K562 (cell line): ENCODE measurements around the gene UGT1A10. TPM values are rescaled to one million over a fixed set of nuclear protein-coding genes. Genes with fewer than 3 reads are reported as not detected.

Experiments used
- ATAC-seq: fragments of 200-7000 bp; cut with Tn5 transposase; 3 replicates; pipeline ENCODE4 v1.9.1; 2020; ENCODE audit warnings: moderate library complexity
- BruUV-seq: library from RNA; stranded (reverse); fragments of 400-500 nt; replicated peaks from 2 replicates; lab custom pipeline; 2021; lab: Mats Ljungman, UMichigan
- CTCF ChIA-PET: fragments of 300-600 bp; formaldehyde crosslinking; extraction: SDS; loops from one replicate; lab custom pipeline; 2021; ENCODE audit warnings: low intra/inter-chr PET ratio; lab: Yijun Ruan, JAX
- POLR2A ChIA-PET: fragments of 300-600, 350-650 bp; sonication (Branson Sonifier 250); formaldehyde crosslinking; extraction: SDS; loops from one replicate; lab custom pipeline; 2021; ENCODE audit warnings: antibody characterized with exemption, inconsistent platforms; lab: Yijun Ruan, JAX
- DNase-seq, 4 experiments: peaks; one replicate each; pipeline versions ENCODE4 v3.0.0 to v3.0.0-alpha.2; 2011 to 2018; ENCODE audit warnings: low spot score in 3 of 4, mixed read lengths in 3 of 4; ENCODE audit errors: extremely low read depth in 1 of 4
- FAIRE-seq: peaks from 2 replicates; lab custom pipeline; 2011; peaks lifted over from hg19 to GRCh38; lab: Jason Lieb, UNC
- H2AFZ ChIP-seq: 2 replicates; pipeline ENCODE4 v1.6.0; 2011; ENCODE audit warnings: low read depth, low read length, control low read depth, inconsistent platforms
- H3K27ac ChIP-seq: fragments of 200-600 bp; 3 replicates; pipeline ENCODE4 v1.8.0; 2011; ENCODE audit warnings: low read depth, mild to moderate bottlenecking, control low read depth, inconsistent platforms, low read length, moderate library complexity, mixed read lengths; ENCODE audit errors: extremely low read depth
- H3K27me3 ChIP-seq, 2 experiments: fragments of 300-600 bp in 1 of 2; 2 replicates in 1 of 2; 3 replicates in 1 of 2; pipeline versions ENCODE4 v1.6.0 to v1.8.0; 2011; ENCODE audit warnings: inconsistent platforms in 2 of 2, low read length in 2 of 2, mild to moderate bottlenecking in 1 of 2, mixed read lengths in 1 of 2, moderate library complexity in 1 of 2; ENCODE audit not compliant: control insufficient read depth in 2 of 2, insufficient read depth in 2 of 2
- H3K36me3 ChIP-seq: fragments of 300-600 bp; 3 replicates; pipeline ENCODE4 v1.8.0; 2011; ENCODE audit warnings: mild to moderate bottlenecking, low read length, inconsistent platforms; ENCODE audit not compliant: control insufficient read depth, insufficient read depth
- H3K4me1 ChIP-seq, 2 experiments: fragments of 200-600 bp in 1 of 2; replicated peaks in 1 of 2; 2 replicates in 1 of 2; 3 replicates in 1 of 2; pipeline versions ENCODE4 v1.5.1 to v1.8.0; 2011; ENCODE audit warnings: inconsistent platforms in 2 of 2, low read length in 2 of 2, mild to moderate bottlenecking in 1 of 2, mixed read lengths in 1 of 2, moderate library complexity in 1 of 2; ENCODE audit not compliant: control insufficient read depth in 2 of 2, insufficient read depth in 2 of 2
- H3K4me2 ChIP-seq: 2 replicates; pipeline ENCODE4 v1.6.1; 2011; ENCODE audit warnings: low read length, control low read depth, inconsistent platforms, mixed read lengths; ENCODE audit not compliant: insufficient read depth
- H3K4me3 ChIP-seq: fragments of 200-600 bp; sonication (generic), shearing (Covaris generic); 2 replicates; pipeline ENCODE4 v1.5.1; 2016; ENCODE audit warnings: control low read depth, inconsistent platforms
- H3K79me2 ChIP-seq: fragments of 200-600 bp; 3 replicates; pipeline ENCODE4 v1.8.0; 2011; ENCODE audit warnings: low read length, inconsistent platforms; ENCODE audit not compliant: control insufficient read depth, insufficient read depth
- H3K9ac ChIP-seq, 2 experiments: 2 replicates each; pipeline versions ENCODE4 v1.6.0 to v1.6.1; 2011; ENCODE audit warnings: low read depth in 2 of 2, low read length in 2 of 2, control low read depth in 1 of 2, inconsistent platforms in 1 of 2, mild to moderate bottlenecking in 1 of 2, mixed read lengths in 1 of 2; ENCODE audit not compliant: insufficient read depth in 1 of 2
- H3K9me1 ChIP-seq: one replicate; pipeline ENCODE4 v1.6.0; 2011; ENCODE audit warnings: inconsistent platforms, mild to moderate bottlenecking, low read length, moderate library complexity; ENCODE audit not compliant: control insufficient read depth, insufficient read depth
- H3K9me3 ChIP-seq: replicated peaks from 2 replicates; pipeline ENCODE4 v1.5.1; 2011; ENCODE audit warnings: low read depth, low read length, inconsistent platforms; ENCODE audit not compliant: control insufficient read depth, insufficient read depth
- H4K20me1 ChIP-seq: replicated peaks from 2 replicates; pipeline ENCODE4 v1.6.1; 2011; ENCODE audit warnings: low read length, inconsistent platforms, mixed read lengths; ENCODE audit not compliant: control insufficient read depth, insufficient read depth
- EGR1 ChIP-seq: fragments of 450-650 bp; conservative IDR thresholded peaks from 2 replicates; pipeline ENCODE4 v1.6.1; 2017; ENCODE audit warnings: mild to moderate bottlenecking
- NBN ChIP-seq: fragments of 450-650 bp; IDR thresholded peaks from 2 replicates; pipeline ENCODE4 v1.6.1; 2016; ENCODE audit warnings: low read depth, mild to moderate bottlenecking
- TAL1 ChIP-seq: fragments of 450-650 bp; IDR thresholded peaks from 2 replicates; pipeline ENCODE4 v1.6.1; 2016; ENCODE audit warnings: mild to moderate bottlenecking
- WGBS: fragments of 100-300 bp; shearing (Covaris generic); methylation state at CpG from one replicate; pipeline ENCODE4 v1.1.6; 2016; ENCODE audit warnings: low coverage, mixed read lengths; ENCODE audit not compliant: insufficient coverage; ENCODE audit errors: missing lambda C conversion rate; 5-methylcytosine and 5-hydroxymethylcytosine counted together
- in situ Hi-C: fragments of 300-500 bp; cut with MboI; formaldehyde crosslinking; loops from 4 replicates; pipeline ENCODE4 v1.15.0; 2018; ENCODE audit warnings: inconsistent platforms, mixed read lengths
- intact Hi-C: fragments of 100-400 bp; cut with micrococcal nuclease; formaldehyde crosslinking; loops from 2 replicates; pipeline ENCODE4 v1.14.2; 2022
- polyA plus RNA-seq, 8 experiments: library from polyadenylated mRNA; depleted of rRNA in 4 of 8; stranded (reverse) in 5 of 8; unstranded in 3 of 8; fragments of >200 nt; fragmentation: Nextera tagmentation in 2 of 8; fragmentation: Illumina TruSeq in 1 of 8; extraction: Ambion mirVana in 2 of 8; extraction: Trizol in 1 of 8; gene quantifications; 2 replicates each; pipeline versions ENCODE4 v1.2.1 to v1.2.3, GENCODE V29; 2011 to 2014; ENCODE audit warnings: inconsistent platforms in 1 of 8, missing spikeins in 1 of 8
- total RNA-seq, 7 experiments: library from RNA; depleted of rRNA in 6 of 7; stranded (reverse); fragments of >200 nt in 6 of 7; fragmentation: Illumina TruSeq in 2 of 7; extraction: Trizol in 2 of 7; gene quantifications; 2 replicates each; pipeline versions ENCODE4 v1.2.1 to v1.2.3, GENCODE V29; 2011 to 2021; ENCODE audit warnings: low replicate concordance in 1 of 7

The UGT1A10 gene
- total and polyA plus RNA-seq, 9 of the 15 experiments (the other 6 are each of a cell fraction or from before 2014, with no cell fraction given): not detected

DNA sequence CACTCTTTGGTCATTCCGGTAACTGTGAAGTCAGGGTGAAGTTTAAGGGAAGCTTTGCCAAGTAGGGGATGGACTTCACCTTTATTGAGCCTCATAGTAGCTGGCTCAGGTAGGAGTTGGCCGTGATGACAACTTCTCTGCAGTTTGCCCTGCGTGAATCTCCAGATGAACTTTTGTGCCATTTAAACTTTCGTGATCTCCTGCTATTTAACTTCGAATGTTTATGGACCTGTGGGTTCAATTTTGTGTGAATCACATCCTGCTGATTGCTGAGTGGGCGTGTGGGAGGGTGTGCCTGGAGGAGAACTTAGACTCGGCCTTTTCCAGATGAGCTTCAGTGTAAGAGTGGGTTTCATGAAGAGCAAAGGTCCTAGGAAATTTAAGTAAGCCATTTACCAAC, 128.0 kb downstream of the UGT1A10 start:
- TF ChIP-seq TAL1 (no peak), EGR1 (peak; percentile 24; the same call in 1 of the 2 replicates)
- Histone ChIP-seq H3K4me1 (no peaks in the 10 kb centered on the region), H3K4me3 (no peak overlapping the region), H3K36me3 (no peaks in the 10 kb centered on the region), H2AFZ (no peak overlapping the region), H3K4me2 (no peak overlapping the region), H3K9me3 (no peaks in the 10 kb centered on the region), H3K9me1 (no peaks in the 10 kb centered on the region), H3K27me3 (peaks cover 0 to 11% of the 10 kb centered on the region in 2 experiments; a peak in 3 of 5 replicates), H3K27ac (no peak overlapping the region), H4K20me1 (no peaks in the 10 kb centered on the region), H3K79me2 (no peaks in the 10 kb centered on the region), H3K9ac (no peak overlapping the region)
- in situ Hi-C loops (no loop called here), intact Hi-C loops (no loop called here)
- ChIA-PET POLR2A (no interaction called here), CTCF (no interaction called here)
- FAIRE-seq: no peak
- BruUV-seq: no TSS peak
- 0% methylated on average over 6 of the region's 7 CpGs for whole genome bisulfite sequencing
- no peak for ATAC-seq
- DNase-seq: no peak

DNA sequence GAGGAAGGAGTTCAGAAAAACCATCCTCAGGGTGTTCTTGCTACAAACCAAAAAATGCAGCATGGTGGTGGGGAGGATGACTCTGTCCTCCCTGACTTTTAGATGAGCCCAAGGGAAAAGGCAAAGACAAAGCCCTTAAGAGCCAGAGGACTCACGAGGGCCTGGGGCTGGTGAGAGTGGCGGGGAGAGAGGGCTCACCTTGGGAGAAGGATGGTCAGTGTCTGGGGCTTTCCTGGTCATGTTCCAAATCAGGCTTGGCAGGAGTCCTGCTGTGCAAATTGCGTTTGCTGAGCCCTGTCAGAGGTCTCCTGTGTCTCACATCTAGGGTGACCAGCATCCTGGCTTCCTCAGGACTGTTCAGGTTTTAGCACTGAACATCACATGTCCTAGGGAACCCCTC, 128.5 kb downstream of the UGT1A10 start:
- H3K27me3 ChIP-seq: peaks cover 0 to 16% of the 10 kb centered on the region in 2 experiments; a peak in 3 of 5 replicates
- no peaks in the 10 kb centered on the region for H3K9me1 ChIP-seq
- ATAC-seq (no peak), DNase-seq (no peak), FAIRE-seq (no peak)
- in situ Hi-C loops (no loop called here), intact Hi-C loops (no loop called here)
- POLR2A ChIA-PET: no interaction called here
- H3K4me1 ChIP-seq: no peaks in the 10 kb centered on the region
- H2AFZ ChIP-seq: no peak overlapping the region
- no peaks in the 10 kb centered on the region for H3K79me2 ChIP-seq
- no peak overlapping the region for H3K4me3 ChIP-seq
- no peak overlapping the region for H3K27ac ChIP-seq
- no peaks in the 10 kb centered on the region for H4K20me1 ChIP-seq
- no TSS peak for BruUV-seq
- H3K9ac ChIP-seq: no peak overlapping the region
- no peaks in the 10 kb centered on the region for H3K9me3 ChIP-seq
- TF ChIP-seq NBN: no peak
- no peak overlapping the region for H3K4me2 ChIP-seq
- CTCF ChIA-PET: no interaction called here
- 0% methylated on average over 2 of the region's 3 CpGs for WGBS
- H3K36me3 ChIP-seq: no peaks in the 10 kb centered on the region
